Heart right ventricle (tissue), 16 donors: ENCODE results near the gene GKN2. TPM values are rescaled to one million over a fixed set of nuclear protein-coding genes. Genes with fewer than 3 reads are reported as not detected.

Experiments used
- ATAC-seq, 8 donors: fragments of 200-7000 bp; cut with Tn5 transposase; one replicate each; pipeline ENCODE4 v1.9.1; 2020; ENCODE audit warnings: mild to moderate bottlenecking in 8 of 8, moderate library complexity in 8 of 8, moderate number of reproducible peaks in 1 of 8
- DNase-seq, 2 donors: peaks; one replicate each; pipeline ENCODE4 v3.0.0-alpha.2; 2020
- H3K27ac ChIP-seq, 10 donors: fragments of 200-600 bp; sonication (generic) in 2 of 10; one replicate each; pipeline versions ENCODE4 v1.5.0 to v1.8.0; 2020 to 2022; ENCODE audit warnings: mild to moderate bottlenecking in 3 of 10
- H3K27me3 ChIP-seq, 7 donors: fragments of 200-600 bp; one replicate each; pipeline ENCODE4 v1.8.0; 2021 to 2022; ENCODE audit warnings: mild to moderate bottlenecking in 2 of 7
- H3K36me3 ChIP-seq, 9 donors: fragments of 200-600 bp; sonication (generic) in 1 of 9; one replicate each; pipeline versions ENCODE4 v1.5.0 to v1.8.0; 2020 to 2022; ENCODE audit warnings: mild to moderate bottlenecking in 2 of 9
- H3K4me1 ChIP-seq, 9 donors: fragments of 200-600 bp; sonication (generic) in 1 of 9; one replicate each; pipeline versions ENCODE4 v1.5.0 to v1.8.0; 2020 to 2022; ENCODE audit warnings: mild to moderate bottlenecking in 4 of 9
- H3K4me3 ChIP-seq, 10 donors: fragments of 200-600 bp; sonication (generic) in 2 of 10; one replicate each; pipeline versions ENCODE4 v1.5.0 to v1.8.0; 2020 to 2022; ENCODE audit warnings: mild to moderate bottlenecking in 7 of 10, moderate library complexity in 2 of 10
- H3K9me3 ChIP-seq, 11 donors: fragments of 200-600 bp in 10 of 11; sonication (generic) in 2 of 11; one replicate each; pipeline versions ENCODE4 v1.5.0 to v1.8.0; 2013 to 2022; ENCODE audit warnings: mild to moderate bottlenecking in 2 of 11, control low read depth in 1 of 11, moderate library complexity in 1 of 11
- WGBS, 2 donors: extraction: QIAGEN DNeasy Blood & Tissue Kit; methylation state at CpG; one replicate each; pipeline ENCODE4 v1.1.7; 2013; ENCODE audit warnings: inconsistent platforms in 1 of 2; 5-methylcytosine and 5-hydroxymethylcytosine counted together
- intact Hi-C, 10 donors: fragments of 100-400 bp; cut with DNase I; formaldehyde crosslinking; loops; one replicate each; pipeline versions ENCODE4 v1.11.1 to v1.14.2; 2022
- polyA plus RNA-seq, 2 donors: library from polyadenylated mRNA; stranded (reverse); fragments of 200-250 nt; gene quantifications; one replicate each; pipeline ENCODE4 v1.2.3, GENCODE V29; 2013
- total RNA-seq, 10 donors: library from RNA; stranded (reverse); fragmentation: NEBNext Ultra II Directional in 3 of 10; extraction: Animal tissue kit (Norgen Biotek cat#: 25700) in 3 of 10; gene quantifications; one replicate each; pipeline versions ENCODE4 v1.2.1 to v1.2.4, GENCODE V29; 2021 to 2023
- TF ChIP-seq, protein P1 (sequence below), 9 donors: fragments of 200-600 bp; sonication (generic) in 2 of 9; IDR thresholded peaks; one replicate each; pipeline versions ENCODE4 v1.5.0 to v1.8.0; 2021 to 2022; ENCODE audit warnings: antibody characterized with exemption in 9 of 9, mild to moderate bottlenecking in 5 of 9, moderate library complexity in 1 of 9
- donor health status: Arrhythmogenic right ventricular cardiomyopathy.
- donor health status: ischemic (EF 13 %, LVEDD 7.1; RV severe dilation, severe dysfunction).
- donor health status: healthy with polysubstance abuse.
- donor health status: DM: no; HTN: yes; CAD: no.
- donor health status: DM: no; HTN: no; CAD: no.
- donor health status: ischemic (EF 25% LVEDD 6.9; RV normal size, moderate dysfunction).
- donor health status: ischemic (EF 25% LVEDD 5.7; RV mildly dilated, moderate dysfunction).
- donor health status: healthy.
- donor health status: DM: yes; HTN: yes; CAD: no.
- donor health status: Ischemic cardiomyopathy.
- donor health status: ischemic (EF 35%, LVEDD 5.7; RV mildly dilated, moderate dysfunction).
- donor health status: nonischemic (EF 11% LVEDD 7.7; RV severe dilation, severe dysfunction).
- donor health status: DM: yes; HTN: yes; CAD: no.
- donor health status: PGD.
- donor health status: ischemic (EF 29% LVEDD 5.4; RV normal size, mild dysfunction).
- donor health status: nonischemic (EF 23%, LVEDD 6.1; RV moderate dilation, normal function).

Gene GKN2
- total and polyA plus RNA-seq, 12 donors = not detected

GRCh38 chr2:68971591-68972231, 19.0 kb upstream of the GKN2 start:
- intact Hi-C loops = no loop called here
- WGBS, 2 donors = 67 to 73% methylated on average over 5 of the region's 5 CpGs
- ATAC-seq = no peak

GRCh38 chr2:68970566-68971265, 18.0 kb upstream of the GKN2 start:
- no peak for ATAC-seq
- Histone ChIP-seq H3K27ac (no peak overlapping the region), H3K4me3 (no peak overlapping the region), H3K4me1 (no peaks in the 10 kb centered on the region), H3K27me3 (peaks cover 0 to 8% (median 0%) of the 10 kb centered on the region in 7 donors), H3K36me3 (no peaks in the 10 kb centered on the region), H3K9me3 (no peaks in the 10 kb centered on the region)
- TF ChIP-seq, protein P1, sequence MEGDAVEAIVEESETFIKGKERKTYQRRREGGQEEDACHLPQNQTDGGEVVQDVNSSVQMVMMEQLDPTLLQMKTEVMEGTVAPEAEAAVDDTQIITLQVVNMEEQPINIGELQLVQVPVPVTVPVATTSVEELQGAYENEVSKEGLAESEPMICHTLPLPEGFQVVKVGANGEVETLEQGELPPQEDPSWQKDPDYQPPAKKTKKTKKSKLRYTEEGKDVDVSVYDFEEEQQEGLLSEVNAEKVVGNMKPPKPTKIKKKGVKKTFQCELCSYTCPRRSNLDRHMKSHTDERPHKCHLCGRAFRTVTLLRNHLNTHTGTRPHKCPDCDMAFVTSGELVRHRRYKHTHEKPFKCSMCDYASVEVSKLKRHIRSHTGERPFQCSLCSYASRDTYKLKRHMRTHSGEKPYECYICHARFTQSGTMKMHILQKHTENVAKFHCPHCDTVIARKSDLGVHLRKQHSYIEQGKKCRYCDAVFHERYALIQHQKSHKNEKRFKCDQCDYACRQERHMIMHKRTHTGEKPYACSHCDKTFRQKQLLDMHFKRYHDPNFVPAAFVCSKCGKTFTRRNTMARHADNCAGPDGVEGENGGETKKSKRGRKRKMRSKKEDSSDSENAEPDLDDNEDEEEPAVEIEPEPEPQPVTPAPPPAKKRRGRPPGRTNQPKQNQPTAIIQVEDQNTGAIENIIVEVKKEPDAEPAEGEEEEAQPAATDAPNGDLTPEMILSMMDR (IDR thresholded peaks at IDR 0.05) = no peak
- intact Hi-C loops = no loop called here
- DNase-seq = no peak
- WGBS, 2 donors = 64 to 73% methylated on average over 8 of the region's 8 CpGs

More at GRCh38 chr2:68971591-68972231, 19.0 kb upstream of the GKN2 start:
- TF ChIP-seq, protein P1 (IDR thresholded peaks at IDR 0.05) = no peak
- Histone ChIP-seq H3K9me3 (no peaks in the 10 kb centered on the region), H3K4me3 (no peak overlapping the region), H3K27ac (no peak overlapping the region), H3K27me3 (peaks cover 0 to 10% (median 5%) of the 10 kb centered on the region in 7 donors), H3K4me1 (no peaks in the 10 kb centered on the region), H3K36me3 (no peaks in the 10 kb centered on the region)
- DNase-seq = no peak

GRCh38 chr2:68969736-68970490, 17.2 kb upstream of the GKN2 start:
- Histone ChIP-seq H3K27ac (no peak overlapping the region), H3K36me3 (no peaks in the 10 kb centered on the region), H3K27me3 (peaks cover 0 to 8% (median 0%) of the 10 kb centered on the region in 7 donors), H3K9me3 (no peaks in the 10 kb centered on the region), H3K4me1 (no peaks in the 10 kb centered on the region), H3K4me3 (no peak overlapping the region)
- WGBS, 2 donors = 83 to 87% methylated on average over 8 of the region's 8 CpGs
- DNase-seq (no peak), ATAC-seq (no peak)
- intact Hi-C loops = no loop called here
- TF ChIP-seq, protein P1 (IDR thresholded peaks at IDR 0.05) = no peak

- no peak overlapping the region for H3K4me3 ChIP-seq
- TF ChIP-seq, protein P1 (IDR thresholded peaks at IDR 0.05) = no peak
- no peak for DNase-seq
- no peaks in the 10 kb centered on the region for H3K4me1 ChIP-seq
- no peaks in the 10 kb centered on the region for H3K9me3 ChIP-seq
- ATAC-seq = no peak
- intact Hi-C loops = no loop called here
- no peak overlapping the region for H3K27ac ChIP-seq
- no peaks in the 10 kb centered on the region for H3K27me3 ChIP-seq
- no peaks in the 10 kb centered on the region for H3K36me3 ChIP-seq
- 67 to 83% methylated on average over 1 of the region's 1 CpG for whole genome bisulfite sequencing, 2 donors
These were observed 15.5 kb upstream of the GKN2 start for GRCh38 chr2:68968221-68968620.
